Fibroblast of lung (primary cell): ENCODE measurements around the gene MYPN.

ENCODE experiments used
- EZH2 ChIP-seq: IDR thresholded peaks from 2 replicates; pipeline ENCODE4 v1.5.1; 2012; ENCODE audit warnings: low read length, control low read depth, mild to moderate bottlenecking; ENCODE audit errors: missing control alignments
- TF ChIP-seq, protein P1 (sequence below), 2 donors: IDR thresholded peaks in 1 of 2; conservative IDR thresholded peaks in 1 of 2; 1 replicate in 1 of 2; 2 replicates in 1 of 2; pipeline ENCODE4 v1.5.1; 2011 to 2012; ENCODE audit warnings: low read length in 2 of 2, control low read depth in 1 of 2, inconsistent platforms in 1 of 2, low read depth in 1 of 2, mild to moderate bottlenecking in 1 of 2

DNA sequence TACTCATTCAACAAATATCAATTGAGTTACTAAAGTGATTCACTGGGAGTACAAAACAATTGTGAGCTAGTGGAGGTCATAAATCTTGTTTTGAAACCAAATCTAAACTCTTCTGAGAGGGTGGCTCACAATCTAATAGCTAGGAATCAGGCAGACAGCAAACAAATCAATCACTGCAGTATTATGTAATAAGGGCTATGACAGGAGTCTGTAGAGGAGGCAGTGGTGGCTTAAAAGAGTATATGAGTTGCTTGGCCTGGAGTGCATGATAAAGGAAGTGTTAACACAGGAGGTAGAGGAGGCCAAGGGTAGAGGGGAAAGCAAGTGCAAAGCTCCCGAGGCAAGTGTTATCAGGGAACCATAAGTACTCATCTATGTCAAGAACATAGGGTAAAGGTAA lies 16.5 kb downstream of the MYPN start:
- TF ChIP-seq, protein P1, sequence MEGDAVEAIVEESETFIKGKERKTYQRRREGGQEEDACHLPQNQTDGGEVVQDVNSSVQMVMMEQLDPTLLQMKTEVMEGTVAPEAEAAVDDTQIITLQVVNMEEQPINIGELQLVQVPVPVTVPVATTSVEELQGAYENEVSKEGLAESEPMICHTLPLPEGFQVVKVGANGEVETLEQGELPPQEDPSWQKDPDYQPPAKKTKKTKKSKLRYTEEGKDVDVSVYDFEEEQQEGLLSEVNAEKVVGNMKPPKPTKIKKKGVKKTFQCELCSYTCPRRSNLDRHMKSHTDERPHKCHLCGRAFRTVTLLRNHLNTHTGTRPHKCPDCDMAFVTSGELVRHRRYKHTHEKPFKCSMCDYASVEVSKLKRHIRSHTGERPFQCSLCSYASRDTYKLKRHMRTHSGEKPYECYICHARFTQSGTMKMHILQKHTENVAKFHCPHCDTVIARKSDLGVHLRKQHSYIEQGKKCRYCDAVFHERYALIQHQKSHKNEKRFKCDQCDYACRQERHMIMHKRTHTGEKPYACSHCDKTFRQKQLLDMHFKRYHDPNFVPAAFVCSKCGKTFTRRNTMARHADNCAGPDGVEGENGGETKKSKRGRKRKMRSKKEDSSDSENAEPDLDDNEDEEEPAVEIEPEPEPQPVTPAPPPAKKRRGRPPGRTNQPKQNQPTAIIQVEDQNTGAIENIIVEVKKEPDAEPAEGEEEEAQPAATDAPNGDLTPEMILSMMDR (conservative IDR thresholded peaks at IDR 0.05 in 1 of 2, IDR thresholded peaks at IDR 0.05 in 1 of 2; ENCODE audit: low read depth in 1 of 2, low read length in 2 of 2): no peak
- no peak for TF ChIP-seq EZH2
